Measurements from ENCODE around the gene HOXA4. TPM values are rescaled to one million over a fixed set of nuclear protein-coding genes. Genes with fewer than 3 reads are reported as not detected.

The HOXA4 gene
- total RNA-seq, 1 donor from 2014 or later: 7.1 TPM

GRCh38 chr7:27157702-27158431 lies 27.3 kb upstream of the HOXA4 start:
- H3K36me3 ChIP-seq: no peaks in the 10 kb centered on the region
- intact Hi-C loops (cut with DNase I): loop anchor here (5.0 kb wide), 1 partner anchor 786 kb away; no protein-coding TSS in a partner anchor
- peaks cover 90% of the 10 kb centered on the region for H3K27me3 ChIP-seq
- no peak for DNase-seq
- peaks cover 28% of the 10 kb centered on the region for H3K4me1 ChIP-seq
- no peak overlapping the region for H3K27ac ChIP-seq
- no peak for ATAC-seq
- no peak for TF ChIP-seq CTCF (IDR thresholded peaks at IDR 0.05)
- H3K4me3 ChIP-seq: no peak overlapping the region
- H3K9me3 ChIP-seq: no peaks in the 10 kb centered on the region

GRCh38 chr7:27156916-27157701 lies 26.6 kb upstream of the HOXA4 start:
- DNase-seq: no peak
- intact Hi-C loops (cut with DNase I): loop anchor here (5.0 kb wide), 1 partner anchor 785 kb away; no protein-coding TSS in a partner anchor

GRCh38 chr7:27156508-27156898 lies 25.9 kb upstream of the HOXA4 start, which contains the start of gene HOXA7:
Gene HOXA7, minus strand, starts transcription at chr7:27156675. Its CDS starts 130 bp downstream, at chr7:27156545.
- no peaks in the 10 kb centered on the region for H3K36me3 ChIP-seq
- H3K4me3 ChIP-seq: peak within 1 kb of the TSS; percentile 55
- no peaks in the 10 kb centered on the region for H3K9me3 ChIP-seq
- peaks cover 28% of the 10 kb centered on the region for H3K4me1 ChIP-seq
- ATAC-seq: no peak
- intact Hi-C loops (cut with DNase I): loop anchor here (5.0 kb wide), 1 partner anchor 784 kb away; no protein-coding TSS in a partner anchor
- DNase-seq: peak; percentile 73
- peaks cover 91% of the 10 kb centered on the region for H3K27me3 ChIP-seq
- peak within 1 kb of the TSS; percentile 79 for H3K27ac ChIP-seq
- no peak for TF ChIP-seq CTCF (IDR thresholded peaks at IDR 0.05)

More at GRCh38 chr7:27156916-27157701, 26.6 kb upstream of the HOXA4 start:
- Histone ChIP-seq H3K27me3 (peaks cover 91% of the 10 kb centered on the region), H3K4me1 (peaks cover 28% of the 10 kb centered on the region), H3K4me3 (peak overlapping the region; percentile 55), H3K27ac (peak overlapping the region; percentile 79), H3K36me3 (no peaks in the 10 kb centered on the region), H3K9me3 (no peaks in the 10 kb centered on the region)
- no peak for ATAC-seq
- no peak for TF ChIP-seq CTCF (IDR thresholded peaks at IDR 0.05)

- intact Hi-C loops (cut with DNase I): loop anchor here (5.0 kb wide), 1 partner anchor 784 kb away; no protein-coding TSS in a partner anchor
- Histone ChIP-seq H3K4me1 (peaks cover 30% of the 10 kb centered on the region), H3K4me3 (peak overlapping the region; percentile 55), H3K36me3 (no peaks in the 10 kb centered on the region), H3K27ac (peak overlapping the region; percentile 79), H3K27me3 (peaks cover 94% of the 10 kb centered on the region), H3K9me3 (no peaks in the 10 kb centered on the region)
- no peak for ATAC-seq
- DNase-seq: peak; percentile 61
- TF ChIP-seq CTCF (IDR thresholded peaks at IDR 0.05): no peak
Observed at GRCh38 chr7:27155816-27156507, 25.4 kb upstream of the HOXA4 start.

Data from upper lobe of right lung (tissue), 1 donor.